Heart left ventricle (tissue), 13 donors: ENCODE measurements around the gene ADAMTSL5.

Source experiments
- CTCF ChIP-seq, 12 donors: fragments of 200-600 bp; sonication (generic) in 4 of 12; IDR thresholded peaks; one replicate each; pipeline versions ENCODE4 v1.5.0 to v1.8.0; 2018 to 2022; ENCODE audit warnings: antibody characterized with exemption in 12 of 12, mild to moderate bottlenecking in 5 of 12
- POLR2A ChIP-seq, 2 donors: fragments of 450-650 bp; IDR thresholded peaks; one replicate each; pipeline ENCODE4 v1.6.1; 2017; ENCODE audit warnings: antibody characterized with exemption in 2 of 2, mild to moderate bottlenecking in 2 of 2, moderate library complexity in 2 of 2
- donor health status: ischemic (EF 13 %, LVEDD 7.1; RV severe dilation, severe dysfunction).
- donor health status: DM: no; HTN: yes; CAD: no.
- donor health status: DM: no; HTN: no; CAD: no.
- donor health status: ischemic (EF 25% LVEDD 6.9; RV normal size, moderate dysfunction).
- donor health status: ischemic (EF 25% LVEDD 5.7; RV mildly dilated, moderate dysfunction).
- donor health status: ischemic (EF 35%, LVEDD 5.7; RV mildly dilated, moderate dysfunction).
- donor health status: nonischemic (EF 11% LVEDD 7.7; RV severe dilation, severe dysfunction).
- donor health status: DM: yes; HTN: yes; CAD: no.
- donor health status: PGD.
- donor health status: ischemic (EF 29% LVEDD 5.4; RV normal size, mild dysfunction).
- donor health status: nonischemic (EF 23%, LVEDD 6.1; RV moderate dilation, normal function).

- TF ChIP-seq CTCF (IDR thresholded peaks at IDR 0.05) (no peak), POLR2A (IDR thresholded peaks at IDR 0.05) (no peak)
Measured at GRCh38 chr19:1466018-1466460, 46.8 kb downstream of the ADAMTSL5 start.
